Measurements from ENCODE around the gene PRR5L.

DNA sequence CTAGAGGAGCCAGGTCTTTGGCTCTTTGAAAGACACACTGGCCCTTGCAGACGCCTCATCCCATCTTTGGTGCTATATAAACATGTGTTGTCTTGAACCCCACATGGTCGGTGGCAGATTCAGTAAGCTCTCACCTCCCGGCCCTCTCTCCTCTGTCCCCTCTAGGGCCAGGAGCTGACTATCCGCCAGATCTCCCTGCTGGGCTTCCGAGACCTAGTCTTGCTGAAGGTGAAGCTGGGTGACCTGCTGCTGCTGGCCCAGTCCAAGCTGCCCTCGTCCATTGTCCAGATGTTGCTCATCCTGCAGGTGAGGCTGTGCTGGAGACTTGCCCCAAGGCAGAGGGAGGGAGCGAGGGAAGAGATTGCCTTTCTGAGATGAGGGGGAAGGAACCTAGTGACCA lies 150.0 kb downstream of the PRR5L start:
- TF ChIP-seq POLR2A (IDR thresholded peaks at IDR 0.05; ENCODE audit: low read depth, low read length) (no peak), POLR2AphosphoS5 (IDR thresholded peaks at IDR 0.05; ENCODE audit: low read depth, low read length) (no peak)
